OCI-LY1 (cell line): Measurements from ENCODE around the gene MYG1.

Source experiments
- H2AFZ ChIP-seq: fragments of 200-600 bp; sonication (generic), shearing (Covaris generic); 2 replicates; pipeline ENCODE4 v1.6.0; 2014; ENCODE audit warnings: antibody characterized with exemption, mild to moderate bottlenecking, low read length
- H3F3A ChIP-seq: fragments of 200-600 bp; sonication (generic), shearing (Covaris generic); 2 replicates; pipeline ENCODE4 v1.6.0; 2014; ENCODE audit warnings: mild to moderate bottlenecking, antibody characterized with exemption, low read length, moderate library complexity; ENCODE audit not compliant: insufficient read depth
- H3K27ac ChIP-seq: fragments of 200-600 bp; sonication (generic); 2 replicates; pipeline ENCODE4 v1.5.1; 2014; ENCODE audit warnings: low read length, mixed run types, mild to moderate bottlenecking, low read depth; ENCODE audit not compliant: poor library complexity, severe bottlenecking
- H3K27me3 ChIP-seq: fragments of 200-600 bp; sonication (generic); 2 replicates; pipeline ENCODE4 v1.6.0; 2014; ENCODE audit warnings: antibody characterized with exemption, mild to moderate bottlenecking, low read length, moderate library complexity; ENCODE audit not compliant: insufficient read depth
- H3K36me3 ChIP-seq: fragments of 200-600 bp; sonication (generic); 2 replicates; pipeline ENCODE4 v1.6.1; 2014; ENCODE audit warnings: mild to moderate bottlenecking, antibody characterized with exemption, low read length, moderate library complexity, mixed read lengths; ENCODE audit not compliant: insufficient read depth
- H3K4me1 ChIP-seq: fragments of 200-600 bp; sonication (generic); 2 replicates; pipeline ENCODE4 v1.5.1; 2014; ENCODE audit warnings: mild to moderate bottlenecking, low read length, moderate library complexity; ENCODE audit not compliant: insufficient read depth, severe bottlenecking
- H3K4me2 ChIP-seq: fragments of 200-600 bp; sonication (generic), shearing (Covaris generic); 2 replicates; pipeline ENCODE4 v1.6.1; 2014; ENCODE audit warnings: low read length
- H3K4me3 ChIP-seq: fragments of 200-600 bp; sonication (generic); 2 replicates; pipeline ENCODE4 v1.5.1; 2014; ENCODE audit warnings: low read length, low read depth, mild to moderate bottlenecking, mixed read lengths; ENCODE audit not compliant: poor library complexity, severe bottlenecking
- H3K79me2 ChIP-seq: fragments of 200-600 bp; shearing (Covaris generic); 2 replicates; pipeline ENCODE4 v1.6.1; 2016; ENCODE audit warnings: mixed run types, low read length, mixed read lengths; ENCODE audit not compliant: insufficient read depth
- H3K9ac ChIP-seq: fragments of 200-600 bp; sonication (generic), shearing (Covaris generic); 2 replicates; pipeline ENCODE4 v1.6.1; 2014; ENCODE audit warnings: mild to moderate bottlenecking, low read length, mixed read lengths
- H3K9me2 ChIP-seq: fragments of 200-600 bp; sonication (generic), shearing (Covaris generic); 2 replicates; pipeline ENCODE4 v1.6.1; 2014; ENCODE audit warnings: low read depth, mild to moderate bottlenecking, low read length, mixed read lengths
- H3K9me3 ChIP-seq: fragments of 200-600 bp; shearing (Covaris generic); 2 replicates; pipeline ENCODE4 v1.6.1; 2014; ENCODE audit warnings: low read length, mixed read lengths
- H4K20me1 ChIP-seq: fragments of 200-600 bp; sonication (generic), shearing (Covaris generic); 2 replicates; pipeline ENCODE4 v1.6.0; 2016; ENCODE audit warnings: mild to moderate bottlenecking, low read length; ENCODE audit not compliant: insufficient read depth
- EZH2 ChIP-seq: fragments of 200-600 bp; sonication (generic), shearing (Covaris generic); IDR thresholded peaks from 2 replicates; pipeline ENCODE4 v1.8.0; 2017; ENCODE audit warnings: borderline replicate concordance, mixed run types, mild to moderate bottlenecking, antibody characterized with exemption, low read length, moderate library complexity, mixed read lengths
- TF ChIP-seq, protein P1 (sequence below): fragments of 200-600 bp; sonication (generic), shearing (Covaris generic); IDR thresholded peaks from 2 replicates; pipeline ENCODE4 v1.5.1; 2017; ENCODE audit warnings: mild to moderate bottlenecking, antibody characterized with exemption, low read length, moderate library complexity, mixed read lengths

MYG1 gene

DNA sequence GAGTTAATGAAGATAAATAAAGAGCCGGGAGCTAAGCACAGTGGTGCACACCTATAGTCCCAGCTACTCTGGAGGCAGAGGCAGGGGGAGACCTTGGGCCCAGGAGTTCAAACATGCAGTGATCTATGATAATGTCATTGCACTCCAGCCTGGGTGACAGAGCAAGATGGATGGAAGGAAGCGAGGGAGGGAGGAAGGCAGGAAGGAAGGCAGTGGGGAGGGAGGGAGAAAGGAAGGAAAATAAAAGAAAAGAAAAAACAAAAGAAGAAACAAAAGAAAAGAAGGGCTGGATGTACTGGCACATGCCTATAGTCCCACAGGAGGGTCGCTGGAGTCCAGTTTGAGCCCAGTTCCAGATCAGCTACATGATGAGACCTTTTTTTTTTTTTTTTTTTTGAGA lies 55.6 kb downstream of the MYG1 start:
- Histone ChIP-seq H3K27me3 (no peaks in the 10 kb centered on the region), H2AFZ (no peak overlapping the region), H4K20me1 (no peaks in the 10 kb centered on the region), H3K9ac (no peak overlapping the region), H3K4me2 (no peak overlapping the region), H3K9me2 (no peaks in the 10 kb centered on the region), H3K9me3 (no peaks in the 10 kb centered on the region), H3K27ac (no peak overlapping the region), H3K4me3 (no peak overlapping the region), H3K36me3 (no peaks in the 10 kb centered on the region), H3K79me2 (no peaks in the 10 kb centered on the region), H3K4me1 (peaks cover 7% of the 10 kb centered on the region), H3F3A (no peaks in the 10 kb centered on the region)
- TF ChIP-seq EZH2: no peak
- TF ChIP-seq, protein P1, sequence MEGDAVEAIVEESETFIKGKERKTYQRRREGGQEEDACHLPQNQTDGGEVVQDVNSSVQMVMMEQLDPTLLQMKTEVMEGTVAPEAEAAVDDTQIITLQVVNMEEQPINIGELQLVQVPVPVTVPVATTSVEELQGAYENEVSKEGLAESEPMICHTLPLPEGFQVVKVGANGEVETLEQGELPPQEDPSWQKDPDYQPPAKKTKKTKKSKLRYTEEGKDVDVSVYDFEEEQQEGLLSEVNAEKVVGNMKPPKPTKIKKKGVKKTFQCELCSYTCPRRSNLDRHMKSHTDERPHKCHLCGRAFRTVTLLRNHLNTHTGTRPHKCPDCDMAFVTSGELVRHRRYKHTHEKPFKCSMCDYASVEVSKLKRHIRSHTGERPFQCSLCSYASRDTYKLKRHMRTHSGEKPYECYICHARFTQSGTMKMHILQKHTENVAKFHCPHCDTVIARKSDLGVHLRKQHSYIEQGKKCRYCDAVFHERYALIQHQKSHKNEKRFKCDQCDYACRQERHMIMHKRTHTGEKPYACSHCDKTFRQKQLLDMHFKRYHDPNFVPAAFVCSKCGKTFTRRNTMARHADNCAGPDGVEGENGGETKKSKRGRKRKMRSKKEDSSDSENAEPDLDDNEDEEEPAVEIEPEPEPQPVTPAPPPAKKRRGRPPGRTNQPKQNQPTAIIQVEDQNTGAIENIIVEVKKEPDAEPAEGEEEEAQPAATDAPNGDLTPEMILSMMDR: no peak
